IPS-15b (cell line): ENCODE data around the gene EIF2B4.

Experiments
- H3K27me3 ChIP-seq: one replicate; pipeline ENCODE4 v1.6.1; 2013; ENCODE audit warnings: low read length; ENCODE audit not compliant: control insufficient read depth, insufficient read depth
- H3K36me3 ChIP-seq: one replicate; pipeline ENCODE4 v1.6.1; 2013; ENCODE audit warnings: low read length; ENCODE audit not compliant: control insufficient read depth, insufficient read depth
- H3K4me1 ChIP-seq: one replicate; pipeline ENCODE4 v1.6.1; 2013; ENCODE audit warnings: mild to moderate bottlenecking, low read length; ENCODE audit not compliant: control insufficient read depth, insufficient read depth
- H3K4me3 ChIP-seq: one replicate; pipeline ENCODE4 v1.5.1; 2013; ENCODE audit warnings: low read depth, low read length
- H3K9ac ChIP-seq: one replicate; pipeline ENCODE4 v1.6.1; 2013; ENCODE audit warnings: low read depth, mild to moderate bottlenecking, low read length
- H3K9me3 ChIP-seq: one replicate; pipeline ENCODE4 v1.6.1; 2013; ENCODE audit warnings: mild to moderate bottlenecking, low read length; ENCODE audit not compliant: control insufficient read depth, insufficient read depth

The EIF2B4 gene

DNA sequence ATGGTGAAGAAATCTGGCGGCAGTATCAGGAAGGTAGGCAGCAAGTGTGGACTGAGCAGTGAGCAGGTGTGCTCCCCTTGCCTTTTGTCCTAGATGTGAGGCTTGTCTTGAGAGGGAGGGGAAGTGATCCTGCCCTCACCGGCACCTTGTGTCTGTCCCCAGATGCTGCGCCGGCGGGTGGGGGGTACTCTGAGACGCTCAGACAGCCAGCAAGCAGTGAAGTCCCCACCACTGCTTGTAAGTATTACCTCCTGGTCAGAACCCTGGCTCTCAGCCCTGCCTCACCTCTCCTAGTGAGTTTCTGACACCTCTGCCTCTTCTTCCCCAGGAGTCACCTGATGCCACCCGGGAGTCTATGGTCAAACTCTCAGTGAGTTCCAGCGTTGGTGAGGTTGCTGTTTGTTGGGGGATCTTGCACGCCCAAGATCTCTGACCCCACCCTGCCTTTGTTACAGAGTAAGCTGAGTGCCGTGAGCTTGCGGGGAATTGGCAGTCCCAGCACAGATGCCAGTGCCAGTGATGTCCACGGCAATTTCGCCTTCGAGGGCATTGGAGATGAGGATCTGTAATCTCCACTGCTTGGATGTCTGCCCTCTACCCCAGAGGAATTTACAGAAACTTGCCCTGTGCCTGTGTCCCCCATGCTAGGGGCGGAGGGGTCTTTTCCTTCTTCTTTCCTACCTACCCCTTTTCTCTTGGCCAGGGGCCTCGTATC is 6.2 kb upstream of the EIF2B4 start:
- Histone ChIP-seq H3K4me3 (no peak overlapping the region), H3K9me3 (no peaks in the 10 kb centered on the region), H3K36me3 (peaks cover 46% of the 10 kb centered on the region), H3K27me3 (no peaks in the 10 kb centered on the region), H3K4me1 (peaks cover 11% of the 10 kb centered on the region), H3K9ac (no peak overlapping the region)

DNA sequence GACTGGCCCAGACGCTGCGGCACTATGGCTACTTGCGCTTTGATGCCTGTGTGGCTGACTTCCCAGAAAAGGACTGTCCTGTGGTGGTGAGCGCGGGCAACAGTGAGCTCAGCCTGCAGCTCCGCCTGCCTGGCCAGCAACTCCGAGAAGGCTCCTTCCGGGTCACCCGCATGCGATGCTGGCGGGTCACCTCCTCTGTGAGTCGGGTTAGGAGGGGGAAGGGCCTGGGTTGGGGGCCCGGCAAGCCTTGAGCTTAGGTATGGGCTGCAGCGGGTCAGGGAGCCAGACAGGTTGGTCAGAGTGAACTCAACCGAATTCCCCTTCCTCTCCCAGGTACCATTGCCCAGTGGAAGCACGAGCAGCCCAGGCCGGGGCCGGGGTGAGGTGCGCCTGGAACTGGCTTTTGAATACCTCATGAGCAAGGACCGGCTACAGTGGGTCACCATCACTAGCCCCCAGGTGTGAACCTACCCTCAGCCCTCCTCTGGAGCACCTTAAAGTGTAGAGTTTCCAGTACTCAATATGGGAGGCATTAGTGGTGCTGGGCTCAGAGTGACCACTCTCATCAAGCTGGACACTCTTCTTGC is 5.5 kb upstream of the EIF2B4 start:
- H3K9ac ChIP-seq, result no peak overlapping the region
- peaks cover 45% of the 10 kb centered on the region for H3K36me3 ChIP-seq
- peaks cover 10% of the 10 kb centered on the region for H3K4me1 ChIP-seq
- H3K9me3 ChIP-seq, result no peaks in the 10 kb centered on the region
- H3K4me3 ChIP-seq, result no peak overlapping the region
- no peaks in the 10 kb centered on the region for H3K27me3 ChIP-seq

DNA sequence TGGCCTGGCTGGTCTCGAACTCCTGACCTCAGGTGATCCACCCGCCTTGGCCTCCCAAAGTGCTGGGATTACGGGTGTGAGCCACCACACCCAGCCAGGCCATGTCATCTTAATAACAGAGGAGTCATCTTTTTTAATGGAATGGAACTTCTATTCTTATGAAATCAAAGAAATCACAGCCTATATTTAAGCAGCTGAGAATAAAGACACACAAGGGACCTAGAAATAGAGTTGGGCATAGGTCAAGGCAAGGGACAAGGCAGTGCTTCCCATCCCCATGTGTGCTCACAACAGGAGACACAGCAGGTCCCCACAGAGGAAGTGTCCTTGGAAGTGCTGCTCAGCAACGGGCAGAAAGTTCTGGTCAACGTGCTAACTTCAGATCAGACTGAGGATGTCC is 3.4 kb upstream of the EIF2B4 start:
- no peaks in the 10 kb centered on the region for H3K9me3 ChIP-seq
- no peaks in the 10 kb centered on the region for H3K27me3 ChIP-seq
- H3K4me3 ChIP-seq, result no peak overlapping the region
- no peak overlapping the region for H3K9ac ChIP-seq
- peaks cover 4% of the 10 kb centered on the region for H3K4me1 ChIP-seq
- peaks cover 44% of the 10 kb centered on the region for H3K36me3 ChIP-seq

DNA sequence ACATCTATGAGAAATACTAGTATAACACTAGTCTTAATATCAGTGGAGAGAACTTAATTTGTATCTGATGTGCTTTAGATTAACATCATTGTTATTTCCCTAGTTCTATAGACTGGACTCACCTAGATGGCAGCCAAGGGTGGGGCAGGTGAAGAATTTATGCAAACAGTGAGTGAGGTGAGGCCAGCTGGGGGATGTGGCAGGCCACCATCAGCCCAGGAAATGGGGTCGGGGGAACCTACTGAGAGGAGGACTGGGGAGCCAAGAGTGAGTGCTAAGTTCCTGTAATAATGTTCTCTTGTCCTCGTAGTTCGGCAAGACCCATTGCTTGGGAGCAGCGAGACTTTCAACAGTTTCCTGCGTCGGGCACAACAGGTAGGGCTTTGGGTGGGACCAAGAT is 2.8 kb upstream of the EIF2B4 start:
- no peaks in the 10 kb centered on the region for H3K9me3 ChIP-seq
- H3K36me3 ChIP-seq, result peaks cover 44% of the 10 kb centered on the region

DNA sequence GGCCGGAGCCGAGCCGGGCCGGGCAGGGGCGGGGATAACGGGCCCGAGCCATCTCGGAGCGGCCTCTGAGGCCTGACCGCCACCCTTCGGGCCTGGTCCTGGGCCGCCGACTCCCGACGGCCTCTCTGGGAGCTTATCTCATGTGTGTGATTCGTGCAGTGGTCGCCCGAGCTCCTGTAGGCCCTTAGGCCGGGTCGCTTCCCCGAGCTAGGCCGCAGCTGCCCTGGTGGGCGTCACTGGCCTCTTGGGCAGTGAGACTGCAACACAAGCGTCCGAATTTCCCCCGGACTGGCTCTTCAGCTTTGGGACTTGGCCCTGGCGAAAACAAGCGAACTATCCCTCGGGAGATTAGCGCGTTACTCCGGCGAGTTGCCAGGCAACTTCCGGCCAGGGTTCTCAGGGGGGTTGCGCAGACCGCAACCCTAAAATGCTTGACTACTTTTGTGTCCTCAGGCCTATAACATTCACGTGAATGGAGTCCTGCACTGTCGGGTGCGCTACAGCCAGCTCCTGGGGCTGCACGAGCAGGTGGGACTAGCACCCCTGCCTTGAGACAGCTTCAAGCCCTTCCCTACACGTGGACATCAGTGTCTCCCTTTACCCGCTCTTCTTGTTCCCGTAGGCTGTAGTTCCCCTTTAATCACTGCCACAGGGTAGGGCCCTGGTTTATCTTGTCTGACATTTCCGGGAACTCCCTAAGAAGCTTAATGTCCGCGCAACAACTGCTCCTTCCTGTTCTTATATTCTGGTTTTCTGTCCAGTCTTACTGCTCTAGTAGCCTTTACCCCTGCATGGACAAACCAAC is 880 bp upstream of the EIF2B4 start:
- H3K36me3 ChIP-seq, result peaks cover 38% of the 10 kb centered on the region
- H3K4me3 ChIP-seq, result peak overlapping the region; percentile 92
- H3K27me3 ChIP-seq, result no peaks in the 10 kb centered on the region
- peaks cover 4% of the 10 kb centered on the region for H3K4me1 ChIP-seq
- no peaks in the 10 kb centered on the region for H3K9me3 ChIP-seq
- peak overlapping the region; percentile 79 for H3K9ac ChIP-seq

More for the DNA sequence above, 2.8 kb upstream of the EIF2B4 start:
- no peaks in the 10 kb centered on the region for H3K27me3 ChIP-seq
- H3K4me3 ChIP-seq, result no peak overlapping the region
- H3K4me1 ChIP-seq, result peaks cover 4% of the 10 kb centered on the region
- H3K9ac ChIP-seq, result no peak overlapping the region

DNA sequence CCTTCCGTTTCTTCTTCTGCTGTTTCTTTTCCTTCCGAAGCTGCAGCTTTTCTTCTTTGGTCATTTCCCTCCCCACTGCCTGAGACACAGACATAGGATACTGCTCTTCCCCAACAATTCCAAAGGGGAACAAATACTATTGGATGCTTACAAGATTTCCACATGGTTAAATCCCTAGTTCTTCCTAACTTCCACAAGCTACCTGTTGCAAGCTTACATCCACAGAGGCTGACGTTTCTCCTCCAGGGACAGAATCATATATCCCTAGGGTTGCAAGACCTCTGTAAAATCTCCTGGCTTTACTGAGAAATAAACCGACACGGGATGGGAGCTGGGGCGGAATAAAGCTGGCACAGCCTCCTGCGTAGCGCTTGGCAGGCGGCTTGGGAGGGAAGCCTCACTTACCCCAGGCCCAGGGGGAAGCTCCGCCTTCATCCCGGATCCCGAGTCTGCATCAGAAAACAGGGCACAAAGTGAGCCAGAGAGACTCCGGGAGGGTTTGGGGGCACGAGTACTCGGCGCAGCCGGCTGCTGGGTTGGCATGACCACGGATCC is 590 bp downstream of the EIF2B4 start:
- H3K27me3 ChIP-seq, result no peaks in the 10 kb centered on the region
- H3K4me1 ChIP-seq, result peaks cover 4% of the 10 kb centered on the region
- no peaks in the 10 kb centered on the region for H3K9me3 ChIP-seq
- peak overlapping the region; percentile 87 for H3K9ac ChIP-seq
- peaks cover 30% of the 10 kb centered on the region for H3K36me3 ChIP-seq
- H3K4me3 ChIP-seq, result peak overlapping the region; percentile 92

DNA sequence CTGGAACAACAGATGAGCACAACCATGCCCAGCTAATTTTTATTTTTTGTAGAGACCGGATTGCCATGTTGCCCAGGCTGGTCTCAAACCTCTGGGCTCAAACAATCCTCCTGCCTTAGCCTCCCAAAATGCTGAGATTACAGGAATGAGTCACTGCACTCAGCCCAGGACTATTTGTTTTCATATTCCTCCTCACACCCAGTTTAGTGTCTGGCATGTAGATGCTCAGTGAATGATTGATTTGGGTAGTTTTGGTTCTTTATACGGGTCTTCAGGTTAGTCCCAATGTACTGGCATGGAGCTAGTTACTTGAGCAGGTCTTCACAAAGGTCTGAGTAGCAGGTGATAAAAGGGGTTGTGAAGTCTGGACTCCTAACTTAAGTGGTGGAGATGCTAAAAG is 6.2 kb downstream of the EIF2B4 start:
- Histone ChIP-seq H3K9me3 (no peaks in the 10 kb centered on the region), H3K4me3 (no peak overlapping the region), H3K27me3 (no peaks in the 10 kb centered on the region), H3K36me3 (peaks cover 27% of the 10 kb centered on the region), H3K4me1 (no peaks in the 10 kb centered on the region), H3K9ac (no peak overlapping the region)

DNA sequence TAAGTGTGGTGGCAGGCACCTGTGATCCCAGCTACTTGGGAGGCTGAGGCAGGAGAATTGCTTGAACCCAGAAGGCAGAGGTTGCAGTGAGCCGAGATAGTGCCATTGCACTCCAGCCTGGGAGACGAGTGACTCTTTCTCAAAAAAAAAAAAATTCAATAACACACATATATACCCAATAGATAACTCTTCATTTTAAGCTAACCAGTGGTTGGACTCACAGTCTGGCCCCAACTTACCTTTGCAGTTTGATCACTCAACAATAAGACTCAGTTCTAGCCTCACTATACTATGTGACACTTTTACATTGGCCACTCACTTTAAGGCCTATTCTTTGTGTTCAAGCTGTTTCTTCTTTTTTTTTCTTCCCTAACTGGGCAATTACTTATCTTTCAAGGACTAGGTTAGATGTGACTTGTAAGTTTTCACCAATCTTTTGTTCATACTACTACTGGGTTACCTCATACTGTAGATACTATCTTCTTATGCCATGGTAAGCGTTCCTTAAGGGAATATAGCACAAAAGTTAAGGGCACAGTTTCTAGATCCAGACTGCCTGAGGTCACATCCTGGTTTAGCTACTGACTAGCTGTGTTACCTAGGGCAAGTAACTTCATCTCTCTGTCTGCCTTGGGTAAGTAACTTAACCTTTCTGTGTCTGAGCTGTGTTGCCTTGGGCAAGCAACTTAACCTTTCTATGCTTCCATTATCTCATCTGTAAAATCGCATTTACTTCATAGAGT is 7.3 kb downstream of the EIF2B4 start:
- H3K36me3 ChIP-seq, result peaks cover 20% of the 10 kb centered on the region
- H3K27me3 ChIP-seq, result no peaks in the 10 kb centered on the region
- no peak overlapping the region for H3K4me3 ChIP-seq
- H3K4me1 ChIP-seq, result no peaks in the 10 kb centered on the region
- no peaks in the 10 kb centered on the region for H3K9me3 ChIP-seq
- no peak overlapping the region for H3K9ac ChIP-seq

DNA sequence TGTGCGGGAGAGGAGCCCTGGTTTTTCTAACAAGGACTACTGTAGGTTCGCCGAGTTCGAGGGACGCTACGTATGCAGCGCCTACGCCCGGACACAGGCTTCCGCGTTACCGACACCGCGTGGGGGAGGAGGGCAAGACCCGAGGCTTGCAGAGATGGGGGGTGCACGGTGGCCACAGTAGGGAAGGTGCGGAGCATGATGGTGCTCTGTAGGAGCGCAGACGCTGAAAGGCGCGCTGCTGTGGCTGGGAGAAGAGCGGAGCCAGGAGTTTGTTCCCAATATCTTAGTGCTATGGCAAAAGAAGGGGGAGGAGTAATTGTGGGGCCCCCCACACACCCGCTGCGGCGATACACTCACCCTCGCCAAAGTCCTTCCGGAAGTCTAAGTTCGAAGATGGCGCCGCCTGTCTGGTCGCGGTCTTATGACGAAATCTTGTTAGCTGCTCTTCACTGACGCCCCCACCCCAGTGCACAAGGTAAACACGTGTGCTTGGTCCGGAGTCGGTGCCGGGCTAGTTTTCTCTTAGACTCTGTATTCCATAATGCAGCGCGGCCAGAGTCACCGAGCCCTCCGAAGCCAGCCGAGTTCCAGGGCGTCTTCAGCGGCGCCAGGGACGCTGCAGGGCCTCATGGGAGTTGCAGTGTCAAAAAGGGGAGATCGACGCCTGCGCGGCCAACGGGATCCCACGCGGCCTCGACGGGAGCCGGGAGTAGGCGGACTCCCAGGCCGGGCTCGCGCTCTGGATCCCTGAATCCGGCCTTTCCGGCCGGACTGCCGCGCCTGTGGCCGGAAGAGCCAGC is 13.6 kb downstream of the EIF2B4 start, which contains the start of gene GTF3C2:
Gene GTF3C2, minus strand, starts transcription at position 383 of the 800 bp plus-strand sequence. CDS start 13,210 bp downstream, outside the sequence.
- Histone ChIP-seq H3K4me3 (peak within 1 kb of the TSS; percentile 97), H3K27me3 (no peaks in the 10 kb centered on the region), H3K9ac (peak within 1 kb of the TSS; percentile 99), H3K9me3 (no peaks in the 10 kb centered on the region), H3K36me3 (no peaks in the 10 kb centered on the region), H3K4me1 (peaks cover 5% of the 10 kb centered on the region)

DNA sequence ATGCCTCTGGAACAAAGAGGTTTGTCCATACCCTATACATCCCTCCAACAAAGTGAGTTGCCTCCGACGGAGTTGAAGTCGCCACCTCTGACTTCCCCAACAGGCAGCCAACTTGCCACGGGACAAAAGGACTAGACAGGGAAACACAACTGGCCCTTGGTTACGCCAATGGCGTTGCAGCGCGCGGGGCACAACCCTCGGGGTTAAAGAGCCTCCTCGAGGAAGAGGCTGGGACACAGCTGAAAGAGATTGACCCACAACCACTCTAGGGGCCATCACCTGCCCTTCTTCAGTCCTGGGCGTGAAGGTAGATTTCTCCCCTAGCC is 14.1 kb downstream of the EIF2B4 start:
- peaks cover 5% of the 10 kb centered on the region for H3K4me1 ChIP-seq
- H3K9ac ChIP-seq, result peak overlapping the region; percentile 99
- H3K4me3 ChIP-seq, result peak overlapping the region; percentile 97
- no peaks in the 10 kb centered on the region for H3K27me3 ChIP-seq
- no peaks in the 10 kb centered on the region for H3K36me3 ChIP-seq
- H3K9me3 ChIP-seq, result no peaks in the 10 kb centered on the region

DNA sequence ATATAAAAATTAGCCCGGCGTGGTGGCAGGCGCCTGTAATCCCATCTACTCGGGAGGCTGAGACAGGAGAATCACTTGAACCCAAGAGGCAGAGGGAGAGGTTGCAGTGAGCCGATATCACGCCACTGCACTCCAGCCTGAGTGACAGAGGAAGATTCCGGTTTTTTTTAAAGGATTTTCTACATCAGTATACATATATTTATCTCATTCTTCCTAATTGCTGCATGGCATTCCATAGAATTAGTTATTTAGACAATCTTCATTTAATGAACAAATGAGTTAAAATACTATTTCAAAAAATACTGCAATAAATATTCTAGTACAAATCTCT is 15.6 kb downstream of the EIF2B4 start:
- H3K9ac ChIP-seq, result no peak overlapping the region

More for the DNA sequence above, 15.6 kb downstream of the EIF2B4 start:
- Histone ChIP-seq H3K4me1 (peaks cover 5% of the 10 kb centered on the region), H3K9me3 (no peaks in the 10 kb centered on the region), H3K4me3 (no peak overlapping the region), H3K27me3 (no peaks in the 10 kb centered on the region), H3K36me3 (no peaks in the 10 kb centered on the region)
